ENCODE data around the gene RBM15.

Gene RBM15

DNA sequence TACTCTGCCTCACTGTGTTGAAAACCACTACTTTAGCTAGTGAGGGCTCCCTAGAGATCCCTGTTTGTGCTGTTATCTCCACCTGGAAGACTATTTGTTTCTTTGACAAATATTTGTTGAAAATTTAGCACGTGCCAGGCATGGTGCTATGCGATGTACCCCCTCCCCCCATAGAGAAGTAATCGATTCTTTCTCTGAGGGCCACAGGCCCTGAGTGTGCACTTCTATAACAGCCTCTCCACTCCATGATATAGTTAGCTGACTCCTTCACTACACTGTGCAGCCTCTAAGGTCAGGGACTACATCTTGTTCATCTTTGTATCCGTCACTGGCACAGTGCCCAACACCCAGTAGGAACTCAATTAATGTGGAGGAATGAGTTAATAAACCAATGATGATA, 17.3 kb upstream of the RBM15 start:
- no peak overlapping the region for H3K27ac ChIP-seq (ENCODE audit: low read length)

GRCh38 chr1:110324667-110325066, 14.5 kb upstream of the RBM15 start:
- DNase-seq: no peak
- H3K27ac ChIP-seq (ENCODE audit: low read length): no peak overlapping the region

More for the DNA sequence above, 17.3 kb upstream of the RBM15 start:
- H3K4me2 ChIP-seq (ENCODE audit: low read depth, low read length): no peak overlapping the region
- no peaks in the 10 kb centered on the region for H3K9me3 ChIP-seq (replicated peaks; ENCODE audit: insufficient read depth, low read length)
- no peaks in the 10 kb centered on the region for H3K79me2 ChIP-seq (ENCODE audit: low read length)
- TF ChIP-seq EZH2 (optimal IDR thresholded peaks at IDR 0.05; ENCODE audit: low read depth, low read length): no peak
- no peak for TF ChIP-seq CTCF (IDR thresholded peaks at IDR 0.05; ENCODE audit: low read length)
- no peak for TF ChIP-seq EZH2phosphoT487 (IDR thresholded peaks at IDR 0.05; ENCODE audit: low read length)
- no peaks in the 10 kb centered on the region for H3F3A ChIP-seq (ENCODE audit: insufficient read depth, low read length)
- no peaks in the 10 kb centered on the region for H3K36me3 ChIP-seq (replicated peaks; ENCODE audit: insufficient read depth, low read length)
- H3K9ac ChIP-seq (ENCODE audit: low read length): no peak overlapping the region
- no peaks in the 10 kb centered on the region for H4K20me1 ChIP-seq (ENCODE audit: insufficient read depth, low read length)
- DNase-seq: no peak
- H3K4me3 ChIP-seq (ENCODE audit: low read length): no peak overlapping the region
- no peaks in the 10 kb centered on the region for H3K9me2 ChIP-seq (replicated peaks; ENCODE audit: insufficient read depth, low read length)
- H3K4me1 ChIP-seq (ENCODE audit: low read length): no peaks in the 10 kb centered on the region
- no peaks in the 10 kb centered on the region for H3K27me3 ChIP-seq (replicated peaks; ENCODE audit: insufficient read depth, low read length)
- no peak overlapping the region for H2AFZ ChIP-seq (ENCODE audit: low read length)

DNA sequence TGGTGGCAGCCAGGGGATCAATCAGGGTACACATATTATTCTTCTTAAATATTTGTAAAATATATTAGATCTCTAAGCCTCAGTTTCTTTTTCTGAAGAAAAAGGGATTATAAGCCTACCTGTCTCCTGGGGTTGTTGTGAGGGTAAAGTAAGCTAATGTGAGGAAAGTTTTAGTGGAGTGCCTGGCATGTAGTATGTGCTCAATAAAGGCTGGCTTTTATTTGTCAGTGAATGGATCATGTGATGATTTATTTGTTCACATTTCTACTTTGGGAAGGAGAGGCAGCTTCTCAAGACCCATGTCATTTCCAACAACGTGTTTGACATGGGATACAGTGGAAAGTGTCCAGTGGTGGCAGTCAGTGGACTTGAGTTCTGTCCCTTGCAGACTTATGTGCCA, 12.4 kb upstream of the RBM15 start:
- no peaks in the 10 kb centered on the region for H3K9me2 ChIP-seq (replicated peaks; ENCODE audit: insufficient read depth, low read length)
- no peaks in the 10 kb centered on the region for H3K36me3 ChIP-seq (replicated peaks; ENCODE audit: insufficient read depth, low read length)
- no peak for DNase-seq
- no peak overlapping the region for H3K27ac ChIP-seq (ENCODE audit: low read length)
- no peak for TF ChIP-seq CTCF (IDR thresholded peaks at IDR 0.05; ENCODE audit: low read length)
- TF ChIP-seq EZH2 (optimal IDR thresholded peaks at IDR 0.05; ENCODE audit: low read depth, low read length): no peak
- no peak for TF ChIP-seq EZH2phosphoT487 (IDR thresholded peaks at IDR 0.05; ENCODE audit: low read length)
- no peaks in the 10 kb centered on the region for H4K20me1 ChIP-seq (ENCODE audit: insufficient read depth, low read length)
- no peak overlapping the region for H3K4me2 ChIP-seq (ENCODE audit: low read depth, low read length)
- no peaks in the 10 kb centered on the region for H3K27me3 ChIP-seq (replicated peaks; ENCODE audit: insufficient read depth, low read length)
- no peak overlapping the region for H3K9ac ChIP-seq (ENCODE audit: low read length)
- no peaks in the 10 kb centered on the region for H3F3A ChIP-seq (ENCODE audit: insufficient read depth, low read length)
- H3K79me2 ChIP-seq (ENCODE audit: low read length): no peaks in the 10 kb centered on the region
- no peak overlapping the region for H3K4me3 ChIP-seq (ENCODE audit: low read length)
- H3K4me1 ChIP-seq (ENCODE audit: low read length): no peaks in the 10 kb centered on the region
- H3K9me3 ChIP-seq (replicated peaks; ENCODE audit: insufficient read depth, low read length): no peaks in the 10 kb centered on the region
- H2AFZ ChIP-seq (ENCODE audit: low read length): no peak overlapping the region

More at GRCh38 chr1:110324667-110325066, 14.5 kb upstream of the RBM15 start:
- Histone ChIP-seq H3K9me3 (replicated peaks; ENCODE audit: insufficient read depth, low read length) (no peaks in the 10 kb centered on the region), H3K36me3 (replicated peaks; ENCODE audit: insufficient read depth, low read length) (no peaks in the 10 kb centered on the region), H3K79me2 (ENCODE audit: low read length) (no peaks in the 10 kb centered on the region), H3F3A (ENCODE audit: insufficient read depth, low read length) (no peaks in the 10 kb centered on the region), H3K4me1 (ENCODE audit: low read length) (no peaks in the 10 kb centered on the region), H3K9me2 (replicated peaks; ENCODE audit: insufficient read depth, low read length) (no peaks in the 10 kb centered on the region), H2AFZ (ENCODE audit: low read length) (no peak overlapping the region), H3K9ac (ENCODE audit: low read length) (no peak overlapping the region), H3K4me3 (ENCODE audit: low read length) (no peak overlapping the region), H4K20me1 (ENCODE audit: insufficient read depth, low read length) (no peaks in the 10 kb centered on the region), H3K4me2 (ENCODE audit: low read depth, low read length) (no peak overlapping the region), H3K27me3 (replicated peaks; ENCODE audit: insufficient read depth, low read length) (no peaks in the 10 kb centered on the region)
- no peak for TF ChIP-seq EZH2 (optimal IDR thresholded peaks at IDR 0.05; ENCODE audit: low read depth, low read length)
- no peak for TF ChIP-seq CTCF (IDR thresholded peaks at IDR 0.05; ENCODE audit: low read length)
- no peak for TF ChIP-seq EZH2phosphoT487 (IDR thresholded peaks at IDR 0.05; ENCODE audit: low read length)

All from MM.1S (cell line).